CD1c-positive myeloid dendritic cell (primary cell): Measurements from ENCODE around the gene TMEM164.

ENCODE experiments used
- DNase-seq: peaks from one replicate; pipeline ENCODE4 v3.0.0-alpha.2; 2016; ENCODE audit errors: extremely low spot score

The TMEM164 gene

GRCh38 chrX:110037178-110037577 lies 34.3 kb downstream of the TMEM164 start:
- no peak for DNase-seq

- no peak for DNase-seq
Measured at GRCh38 chrX:110038900-110039299, 36.0 kb downstream of the TMEM164 start.

GRCh38 chrX:110041980-110042379 lies 39.1 kb downstream of the TMEM164 start:
- DNase-seq, result no peak

GRCh38 chrX:110042496-110042895 lies 39.6 kb downstream of the TMEM164 start:
- DNase-seq, result peak; percentile 9

- DNase-seq, result no peak
Measured at GRCh38 chrX:110043506-110043905, 40.6 kb downstream of the TMEM164 start.

- no peak for DNase-seq
Measured at GRCh38 chrX:110044346-110045249, 41.7 kb downstream of the TMEM164 start.

GRCh38 chrX:110045421-110045820 lies 42.5 kb downstream of the TMEM164 start:
- DNase-seq, result no peak

- DNase-seq, result no peak
Measured at GRCh38 chrX:110046001-110046400, 43.1 kb downstream of the TMEM164 start.

- no peak for DNase-seq
Measured at GRCh38 chrX:110046971-110047370, 44.1 kb downstream of the TMEM164 start.

- no peak for DNase-seq
Measured at GRCh38 chrX:110049096-110049495, 46.2 kb downstream of the TMEM164 start.

- DNase-seq, result no peak
Measured at GRCh38 chrX:110050386-110050785, 47.5 kb downstream of the TMEM164 start.

GRCh38 chrX:110050901-110051300 lies 48.0 kb downstream of the TMEM164 start:
- DNase-seq, result no peak

GRCh38 chrX:110051559-110051958 lies 48.6 kb downstream of the TMEM164 start:
- DNase-seq, result no peak

GRCh38 chrX:110052303-110052702 lies 49.4 kb downstream of the TMEM164 start:
- DNase-seq, result no peak

- no peak for DNase-seq
Measured at GRCh38 chrX:110053453-110053852, 50.5 kb downstream of the TMEM164 start.

- DNase-seq, result no peak
Measured at GRCh38 chrX:110055616-110056015, 52.7 kb downstream of the TMEM164 start.

- DNase-seq, result no peak
Measured at GRCh38 chrX:110056419-110056818, 53.5 kb downstream of the TMEM164 start.

GRCh38 chrX:110059410-110059809 lies 56.5 kb downstream of the TMEM164 start:
- no peak for DNase-seq

GRCh38 chrX:110060317-110060716 lies 57.4 kb downstream of the TMEM164 start:
- no peak for DNase-seq

- peak; percentile 50 for DNase-seq
Measured at GRCh38 chrX:110060846-110061537, 58.1 kb downstream of the TMEM164 start.

GRCh38 chrX:110062919-110063318 lies 60.0 kb downstream of the TMEM164 start:
- DNase-seq, result no peak

- no peak for DNase-seq
Measured at GRCh38 chrX:110066488-110067225, 63.7 kb downstream of the TMEM164 start.
